HFF-Myc (cell line): ENCODE results near the gene FOXN3.
"Not testable (repeated sequence)": the region's sequence is repeated elsewhere in the genome, so short reads cannot be mapped to it uniquely, and the experiment has no call there.

ENCODE experiments used
- DNase-seq: peaks from one replicate; pipeline ENCODE4 v3.0.0-alpha.2; 2011; ENCODE audit warnings: low read depth; ENCODE audit errors: extremely low read depth
- H3K4me3 ChIP-seq: replicated peaks from 2 replicates; pipeline ENCODE4 v1.5.1; 2011; ENCODE audit warnings: low read depth, mild to moderate bottlenecking, control low read depth, low read length
- CTCF ChIP-seq: IDR thresholded peaks from 2 replicates; pipeline ENCODE4 v1.5.1; 2012; ENCODE audit warnings: mild to moderate bottlenecking, low read depth, low read length, control low read depth; ENCODE audit errors: missing control alignments

The FOXN3 gene

DNA sequence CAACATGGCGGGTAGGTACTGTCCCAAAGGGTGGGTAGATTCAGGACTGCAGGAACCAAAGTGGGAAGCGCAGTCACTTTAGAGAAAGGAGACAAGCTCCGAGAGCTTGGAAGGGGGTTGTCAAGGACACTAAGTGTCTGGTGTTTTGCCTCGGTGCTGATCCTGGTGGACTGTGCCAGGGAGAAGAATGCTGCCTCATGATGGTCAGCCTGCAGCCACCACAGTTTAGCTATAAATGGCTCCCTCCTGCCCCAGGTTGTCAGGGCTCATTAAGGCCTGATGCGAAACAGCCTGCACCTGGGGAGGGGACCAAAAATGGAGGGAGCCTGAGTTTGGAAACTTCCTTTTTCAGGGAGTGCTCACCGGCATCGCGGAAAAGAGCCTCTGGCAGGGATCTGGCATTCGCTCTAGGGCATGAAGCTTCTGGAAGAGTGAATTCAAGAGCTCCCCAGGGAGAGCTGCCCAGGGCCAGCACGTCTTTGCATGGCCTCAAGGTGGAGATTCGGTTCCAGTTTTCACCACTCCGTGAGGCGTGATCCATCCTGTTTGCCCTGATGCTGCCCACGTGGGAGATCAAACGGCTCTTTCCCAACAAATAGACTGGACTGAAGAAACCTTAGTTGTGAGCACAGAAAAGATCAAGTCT, 164.0 kb downstream of the FOXN3 start:
- peak; percentile 9 for TF ChIP-seq CTCF
- DNase-seq = no peak
- H3K4me3 ChIP-seq = no peak overlapping the region

DNA sequence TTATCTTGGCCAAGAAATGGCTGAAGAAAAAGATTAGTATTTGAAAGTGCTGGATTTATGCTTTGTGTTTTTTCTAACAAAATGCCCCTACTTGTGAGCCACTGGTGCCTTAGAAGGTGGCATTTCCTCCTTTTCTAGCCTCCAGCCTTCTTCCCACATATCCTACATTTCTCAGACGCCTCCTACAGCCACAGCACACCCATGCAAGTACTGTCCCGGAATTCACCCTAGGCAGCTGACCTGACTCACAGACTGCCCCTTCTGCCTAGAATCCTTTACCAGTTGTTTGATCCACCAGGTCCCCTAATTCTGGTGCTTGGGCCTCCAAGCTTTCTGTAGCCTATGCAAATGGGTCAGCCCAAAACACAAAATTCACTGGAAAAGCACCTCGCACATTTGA, 166.0 kb downstream of the FOXN3 start:
- H3K4me3 ChIP-seq = no peak overlapping the region
- no peak for DNase-seq
- no peak for TF ChIP-seq CTCF

- H3K4me3 ChIP-seq, DNase-seq: not testable (repeated sequence)
These were observed 166.4 kb downstream of the FOXN3 start for GRCh38 chr14:89250655-89250975.

DNA sequence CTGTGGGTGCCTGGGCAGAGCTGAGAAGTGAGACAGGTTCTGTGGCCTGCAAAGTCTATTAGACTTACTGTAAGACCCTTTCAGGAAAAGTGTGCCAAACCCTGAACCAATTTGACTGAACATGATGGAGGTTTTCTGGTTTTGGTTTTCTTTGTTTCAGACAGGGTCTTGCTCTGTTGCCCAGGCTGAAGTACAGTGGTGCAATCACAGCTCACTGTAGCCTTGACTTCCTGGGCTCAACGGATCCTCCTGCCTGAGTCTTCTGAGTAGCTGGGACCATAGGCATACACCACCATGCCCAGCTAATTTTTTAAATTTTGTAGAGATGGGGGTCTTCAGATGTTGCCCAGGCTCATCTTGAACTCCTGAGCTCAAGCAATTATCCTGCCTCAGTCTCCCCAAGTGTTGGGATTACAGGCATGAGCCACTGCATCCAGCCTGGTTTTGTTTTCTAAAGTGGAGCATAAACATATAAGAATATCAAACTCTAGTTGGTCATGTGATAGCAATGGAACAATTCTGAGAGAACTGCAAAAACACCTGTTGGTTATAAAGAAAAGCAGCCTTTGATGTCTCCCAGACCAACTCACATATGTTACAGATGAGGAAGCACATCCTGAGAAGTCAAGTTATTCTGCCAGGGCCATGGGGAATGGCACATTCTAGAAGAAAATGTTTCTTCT, 166.9 kb downstream of the FOXN3 start:
- no peak for DNase-seq
- TF ChIP-seq CTCF = no peak
- no peak overlapping the region for H3K4me3 ChIP-seq

GRCh38 chr14:89249065-89249695, 167.9 kb downstream of the FOXN3 start:
- DNase-seq = no peak

GRCh38 chr14:89248411-89249064, 168.5 kb downstream of the FOXN3 start:
- no peak for DNase-seq
- H3K4me3 ChIP-seq = no peak overlapping the region
- TF ChIP-seq CTCF = no peak

More at GRCh38 chr14:89249065-89249695, 167.9 kb downstream of the FOXN3 start:
- no peak for TF ChIP-seq CTCF
- no peak overlapping the region for H3K4me3 ChIP-seq

GRCh38 chr14:89247457-89248122, 169.4 kb downstream of the FOXN3 start:
- no peak for DNase-seq
- H3K4me3 ChIP-seq = no peak overlapping the region
- TF ChIP-seq CTCF = no peak
